ENCODE results near the gene FIBP. TPM values are rescaled to one million over a fixed set of nuclear protein-coding genes. Genes with fewer than 3 reads are reported as not detected.

FIBP gene
- total RNA-seq, 2 experiments from 2014 or later: 19.1 to 19.9 TPM

GRCh38 chr11:65919573-65920371 is 31.5 kb upstream of the FIBP start:
- POLR2A ChIA-PET: interaction anchor here (1.0 to 6.6 kb wide), 5 partner anchors 8 to 348 kb away, joined by 3 to 104 read pairs (median 6); partner anchors contain the start of genes CCDC85B, FIBP and SART1
- peak overlapping the region; percentile 92 for H3K27ac Mint-ChIP-seq

GRCh38 chr11:65919141-65919572 is 30.9 kb upstream of the FIBP start, which contains the start of gene DRAP1:
Gene DRAP1, plus strand, starts transcription at chr11:65919426. Its CDS starts 76 bp downstream, at chr11:65919502.
- peaks cover 48% of the 10 kb centered on the region for H3K36me3 Mint-ChIP-seq (ENCODE audit: low read depth)
- no peaks in the 10 kb centered on the region for H3K9me3 Mint-ChIP-seq
- Histone ChIP-seq H3K27ac (ENCODE audit: low read depth in 1 of 2, low read length in 2 of 2) (peak within 1 kb of the TSS; percentile 83 to 86), H3K9me3 (ENCODE audit: control insufficient read depth in 1 of 2, insufficient read depth in 1 of 2, low read length in 2 of 2) (no peaks in the 10 kb centered on the region), H3K27me3 (ENCODE audit: control insufficient read depth in 1 of 2, insufficient read depth in 2 of 2, low read length in 2 of 2) (no peaks in the 10 kb centered on the region), H3K4me1 (ENCODE audit: insufficient read depth, low read length) (peaks cover 54% of the 10 kb centered on the region), H3K36me3 (ENCODE audit: insufficient read depth, low read length) (peaks cover 42% of the 10 kb centered on the region), H3K4me3 (ENCODE audit: low read length) (peak within 1 kb of the TSS; percentile 100)
- ChIA-PET CTCF (interaction anchor here (0.9 to 3.2 kb wide), 4 partner anchors 30 to 59 kb away, joined by 3 to 21 read pairs (median 8); partner anchors contain the start of genes CCDC85B, FIBP and MUS81), POLR2A (interaction anchor here (0.6 to 6.6 kb wide), 11 partner anchors 9 to 349 kb away, joined by 3 to 104 read pairs (median 8); partner anchors contain the start of genes CCDC85B, CFL1, FIBP and FOSL1)
- TF ChIP-seq, protein P1, sequence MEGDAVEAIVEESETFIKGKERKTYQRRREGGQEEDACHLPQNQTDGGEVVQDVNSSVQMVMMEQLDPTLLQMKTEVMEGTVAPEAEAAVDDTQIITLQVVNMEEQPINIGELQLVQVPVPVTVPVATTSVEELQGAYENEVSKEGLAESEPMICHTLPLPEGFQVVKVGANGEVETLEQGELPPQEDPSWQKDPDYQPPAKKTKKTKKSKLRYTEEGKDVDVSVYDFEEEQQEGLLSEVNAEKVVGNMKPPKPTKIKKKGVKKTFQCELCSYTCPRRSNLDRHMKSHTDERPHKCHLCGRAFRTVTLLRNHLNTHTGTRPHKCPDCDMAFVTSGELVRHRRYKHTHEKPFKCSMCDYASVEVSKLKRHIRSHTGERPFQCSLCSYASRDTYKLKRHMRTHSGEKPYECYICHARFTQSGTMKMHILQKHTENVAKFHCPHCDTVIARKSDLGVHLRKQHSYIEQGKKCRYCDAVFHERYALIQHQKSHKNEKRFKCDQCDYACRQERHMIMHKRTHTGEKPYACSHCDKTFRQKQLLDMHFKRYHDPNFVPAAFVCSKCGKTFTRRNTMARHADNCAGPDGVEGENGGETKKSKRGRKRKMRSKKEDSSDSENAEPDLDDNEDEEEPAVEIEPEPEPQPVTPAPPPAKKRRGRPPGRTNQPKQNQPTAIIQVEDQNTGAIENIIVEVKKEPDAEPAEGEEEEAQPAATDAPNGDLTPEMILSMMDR (IDR thresholded peaks at IDR 0.05): no peak
- peak within 1 kb of the TSS; percentile 94 for H3K4me3 Mint-ChIP-seq
- ATAC-seq (ENCODE audit: poor library complexity) (peak; percentile 88), DNase-seq (peak; percentile 97 to 100 (median 99))
- intact Hi-C loops (cut with DNase I, micrococcal nuclease): loop anchor here (1.0 to 5.0 kb wide), 10 partner anchors 9 to 133 kb away; partner anchors contain the start of genes FIBP (in 2 of the 2), FOSL1 (in 2 of the 2), SART1 (in 2 of the 2) and BANF1 (in 1 of the 2)
- H3K27me3 Mint-ChIP-seq: no peaks in the 10 kb centered on the region
- peak within 1 kb of the TSS; percentile 92 for H3K27ac Mint-ChIP-seq
- H3K4me1 Mint-ChIP-seq (ENCODE audit: low read depth): peaks cover 47% of the 10 kb centered on the region

More at GRCh38 chr11:65919573-65920371, 31.5 kb upstream of the FIBP start:
- Histone ChIP-seq H3K36me3 (ENCODE audit: insufficient read depth, low read length) (peaks cover 42% of the 10 kb centered on the region), H3K27me3 (ENCODE audit: control insufficient read depth in 1 of 2, insufficient read depth in 2 of 2, low read length in 2 of 2) (no peaks in the 10 kb centered on the region), H3K4me3 (ENCODE audit: low read length) (peak overlapping the region; percentile 84), H3K27ac (ENCODE audit: low read depth in 1 of 2, low read length in 2 of 2) (peak overlapping the region; percentile 59 to 70), H3K9me3 (ENCODE audit: control insufficient read depth in 1 of 2, insufficient read depth in 1 of 2, low read length in 2 of 2) (no peaks in the 10 kb centered on the region), H3K4me1 (ENCODE audit: insufficient read depth, low read length) (peaks cover 54% of the 10 kb centered on the region)
- H3K4me1 Mint-ChIP-seq (ENCODE audit: low read depth): peaks cover 44% of the 10 kb centered on the region
- H3K27me3 Mint-ChIP-seq: no peaks in the 10 kb centered on the region
- H3K36me3 Mint-ChIP-seq (ENCODE audit: low read depth): peaks cover 48% of the 10 kb centered on the region
- no peaks in the 10 kb centered on the region for H3K9me3 Mint-ChIP-seq
- CTCF ChIA-PET: interaction anchor here (0.9 to 3.2 kb wide), 3 partner anchors 31 to 60 kb away, joined by 3 to 21 read pairs (median 10); partner anchors contain the start of genes CCDC85B, FIBP and MUS81
- peak in 10 of 14 experiments; percentile 33 to 83 (median 56) for DNase-seq
- intact Hi-C loops (cut with DNase I, micrococcal nuclease): loop anchor here (1.0 to 5.0 kb wide), 10 partner anchors 9 to 133 kb away; partner anchors contain the start of genes FIBP (in 2 of the 2), FOSL1 (in 2 of the 2), SART1 (in 2 of the 2) and BANF1 (in 1 of the 2)
- TF ChIP-seq, protein P1 (IDR thresholded peaks at IDR 0.05): no peak
- peak; percentile 27 for ATAC-seq (ENCODE audit: poor library complexity)
- H3K4me3 Mint-ChIP-seq: peak overlapping the region; percentile 93
